Lung microvascular endothelial cell (primary cell): ENCODE data around the gene POMGNT2. TPM values are rescaled to one million over a fixed set of nuclear protein-coding genes. Genes with fewer than 3 reads are reported as not detected.
A peak's percentile ranks its signal among the peaks of the same experiment; 100 is the strongest.

Experiments used
- DNase-seq, 2 donors: peaks; one replicate each; pipeline versions ENCODE4 v3.0.0 to v3.0.0-alpha.2; 2010; ENCODE audit warnings: low read depth in 2 of 2
- total RNA-seq: library from RNA; depleted of rRNA; stranded (reverse); fragments of >200 nt; gene quantifications from 2 replicates; pipeline ENCODE4 v1.2.1, GENCODE V29; 2014

Gene POMGNT2
- total RNA-seq, 1 donor from 2014 or later: 3.8 TPM

DNA sequence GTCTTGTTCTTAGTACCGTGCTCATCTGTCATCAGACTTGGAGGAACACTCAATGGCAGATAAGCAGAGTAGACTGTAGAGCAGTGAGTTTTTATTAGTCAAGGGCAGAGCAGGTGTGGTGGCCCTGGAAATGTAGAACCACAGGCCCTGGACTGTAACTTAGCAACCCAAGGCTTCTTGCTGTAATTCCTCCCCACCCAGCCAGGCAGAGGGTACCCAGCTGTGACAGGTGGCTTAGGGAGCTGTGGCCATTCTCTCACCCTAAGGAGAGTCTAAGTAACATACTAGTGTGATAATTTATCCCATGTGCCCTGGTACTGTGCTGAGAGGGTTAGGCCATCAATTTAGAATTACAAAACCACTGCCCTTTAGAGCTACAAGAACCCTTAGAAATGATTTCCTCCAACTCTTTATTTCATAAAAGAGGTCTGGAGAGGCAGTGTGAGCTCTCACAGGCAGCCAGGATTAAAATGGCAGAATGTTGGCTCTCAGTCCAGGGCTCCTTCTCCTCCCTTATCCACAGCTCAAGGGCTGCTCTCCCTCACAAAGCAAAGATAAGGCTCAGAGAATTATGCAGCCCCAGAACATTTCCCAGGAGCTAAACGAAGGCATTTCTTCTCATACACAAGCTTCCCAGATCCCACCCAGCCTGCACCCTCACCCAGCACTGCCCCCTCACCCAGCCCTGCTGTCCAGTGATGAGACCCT is 3.0 kb downstream of the POMGNT2 start:
- DNase-seq: no peak

DNA sequence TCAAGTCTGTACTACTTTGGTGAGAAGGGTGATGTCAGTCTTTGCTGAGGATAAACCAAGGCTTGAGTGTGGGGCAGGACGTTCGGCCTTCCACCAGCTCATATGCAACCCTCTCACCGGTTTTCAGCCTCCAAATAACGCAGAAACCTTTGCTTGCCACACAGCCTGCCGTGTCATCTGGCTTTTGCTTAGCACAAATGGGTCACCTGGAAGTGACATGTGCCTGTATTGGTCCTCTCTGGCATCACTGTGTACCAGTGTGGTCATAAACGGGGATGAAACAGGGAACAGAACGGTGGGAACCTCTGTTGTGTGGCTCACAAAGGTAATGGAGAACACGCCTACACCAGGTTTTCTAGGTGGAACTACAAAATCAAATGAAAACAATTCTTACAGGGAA is 7.1 kb downstream of the POMGNT2 start:
- no peak for DNase-seq

DNA sequence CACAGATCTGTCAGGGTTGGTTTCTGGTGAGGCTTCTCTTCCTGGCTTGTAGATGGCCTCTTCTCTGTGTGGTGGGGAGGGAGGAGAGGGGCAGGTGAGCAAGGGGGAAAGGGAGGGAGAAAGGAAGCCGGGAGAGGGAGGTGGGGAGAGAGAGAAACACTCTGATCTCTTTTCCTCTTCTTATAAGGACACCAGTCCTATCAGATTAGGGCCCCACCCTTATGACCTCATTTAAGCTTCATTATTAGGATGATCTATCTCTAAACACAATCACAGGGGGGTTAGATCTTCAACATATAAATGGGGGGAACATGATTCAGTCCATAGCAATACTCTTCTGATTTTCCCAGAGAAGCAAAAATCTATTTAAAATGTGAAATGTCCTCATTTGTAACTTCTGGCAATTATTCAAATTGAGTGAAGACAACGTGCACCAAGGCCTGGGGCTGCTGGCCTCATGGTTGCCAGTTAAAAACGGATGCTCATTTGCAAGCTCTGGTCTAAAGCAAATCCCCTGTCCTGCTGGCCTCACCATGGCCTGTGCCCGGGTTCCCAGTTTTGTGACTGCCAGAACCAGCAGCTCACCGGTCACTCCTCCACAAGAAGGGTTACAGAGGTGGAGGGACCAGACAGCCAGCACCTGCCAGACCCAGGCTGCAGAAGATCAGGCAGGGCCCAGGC is 8.3 kb downstream of the POMGNT2 start:
- DNase-seq: no peak

DNA sequence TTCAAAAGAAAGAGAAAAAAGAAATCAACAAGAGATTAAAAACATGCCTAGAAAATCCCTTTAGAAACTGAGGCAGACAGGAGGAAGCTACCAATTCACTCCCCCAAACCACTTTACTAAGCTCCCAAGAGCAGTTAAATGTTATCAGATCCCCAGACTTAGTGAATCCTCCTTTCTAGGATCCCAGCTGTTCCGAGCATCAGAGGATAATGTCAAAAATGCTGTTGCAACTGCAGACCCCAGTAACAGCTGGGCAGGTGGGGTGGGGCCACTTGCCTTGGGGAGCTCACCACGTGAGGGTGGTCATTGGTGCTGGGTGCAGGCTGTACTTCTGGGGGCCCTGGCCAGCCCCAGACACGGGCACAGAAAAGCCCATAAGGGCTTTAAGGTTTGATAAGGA is 9.1 kb downstream of the POMGNT2 start:
- DNase-seq: no peak

DNA sequence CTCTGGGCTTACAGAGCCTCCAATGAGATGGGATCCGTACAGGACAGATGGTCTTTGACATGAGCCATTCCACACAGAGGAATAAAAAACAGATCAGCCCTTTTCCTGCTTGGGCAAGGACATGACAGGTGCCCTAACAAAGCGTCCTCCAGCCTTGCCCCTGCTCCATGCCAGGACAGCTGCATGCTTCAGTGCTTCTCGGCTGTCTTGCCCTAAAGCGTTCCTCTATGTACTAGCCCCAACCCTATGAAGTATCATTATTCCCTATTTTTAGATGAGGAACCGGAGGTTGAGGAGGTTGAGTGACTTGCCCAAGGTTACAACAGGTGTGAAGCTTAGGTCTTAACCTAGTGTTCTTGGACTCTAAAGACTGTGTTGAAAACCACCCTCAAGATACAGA is 10.5 kb downstream of the POMGNT2 start:
- DNase-seq: no peak

DNA sequence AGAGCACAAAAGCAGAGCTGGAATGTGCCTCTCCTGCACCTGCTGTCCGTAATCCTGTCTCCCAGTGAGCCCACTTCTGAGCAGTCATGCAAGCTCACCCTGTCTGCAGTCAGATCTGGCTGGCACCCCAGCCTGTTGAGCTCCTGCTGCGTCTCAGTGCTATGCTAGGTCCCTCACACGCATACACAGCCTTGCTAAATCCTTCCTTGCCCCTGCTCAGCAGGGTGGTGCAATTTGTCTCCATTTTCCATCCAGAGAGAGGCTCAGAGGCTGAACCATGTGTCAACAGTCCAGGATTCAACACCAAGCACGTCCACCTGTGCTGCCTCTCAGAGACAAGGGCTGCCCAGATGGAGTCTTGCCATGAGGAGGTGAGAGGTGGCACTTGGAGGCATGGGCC is 11.0 kb downstream of the POMGNT2 start:
- no peak for DNase-seq

DNA sequence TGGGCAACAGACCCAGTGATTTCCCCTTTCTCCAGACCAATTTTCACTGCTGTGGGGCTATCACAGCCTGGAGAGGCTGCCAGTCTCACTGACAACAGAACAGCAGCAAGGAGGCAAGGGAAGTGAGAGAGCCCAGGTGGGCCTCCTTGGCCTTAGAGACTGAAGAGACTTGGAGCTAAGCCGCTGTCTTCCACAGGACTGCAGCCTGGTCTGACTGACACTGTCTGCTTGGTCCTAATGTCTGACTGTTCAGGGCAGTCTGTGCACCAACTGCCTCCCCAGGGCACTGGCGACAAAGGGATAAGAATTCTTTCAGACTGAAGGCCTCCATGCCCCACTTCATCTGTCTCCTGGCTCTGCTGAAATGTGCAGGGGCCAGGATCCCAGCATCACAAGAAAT is 11.5 kb downstream of the POMGNT2 start:
- DNase-seq: no peak

DNA sequence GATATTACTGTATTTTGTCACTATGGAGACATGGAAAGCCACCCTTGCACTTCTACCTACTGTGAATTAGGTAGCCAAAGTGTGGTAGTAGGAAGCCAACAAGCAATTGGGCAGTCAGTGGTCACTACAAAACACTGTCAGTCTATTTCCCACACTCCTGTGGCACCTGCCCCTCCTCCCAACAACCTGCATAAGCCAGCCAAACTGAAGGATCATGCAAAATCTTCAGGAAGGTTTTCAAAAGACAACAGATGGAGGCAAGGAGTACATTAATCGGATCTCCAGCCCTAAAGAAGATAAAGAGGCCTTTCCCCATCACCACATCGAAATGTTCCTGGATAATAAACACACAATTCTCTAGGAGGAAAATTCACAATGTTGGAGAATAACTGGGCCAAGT is 11.9 kb downstream of the POMGNT2 start:
- no peak for DNase-seq

DNA sequence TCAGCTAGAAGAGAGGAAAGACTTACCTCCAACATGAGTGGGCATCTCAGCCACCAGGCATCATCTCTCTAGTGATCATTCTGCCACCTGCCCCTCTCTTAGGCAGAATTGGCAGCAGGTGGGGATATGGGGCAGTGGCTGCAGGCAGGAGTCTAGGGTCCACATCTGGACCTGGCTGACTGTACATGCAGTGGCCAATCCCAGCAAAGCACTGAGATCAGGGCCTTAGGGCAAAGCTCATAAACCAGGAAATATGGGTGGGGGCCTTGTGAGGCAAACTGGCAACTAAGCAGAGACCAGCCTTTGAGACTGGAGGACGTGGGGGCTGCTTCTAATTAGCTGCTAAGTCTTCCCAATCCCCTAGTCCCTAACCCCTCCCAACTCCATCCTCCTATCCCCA is 12.9 kb downstream of the POMGNT2 start:
- DNase-seq: no peak

DNA sequence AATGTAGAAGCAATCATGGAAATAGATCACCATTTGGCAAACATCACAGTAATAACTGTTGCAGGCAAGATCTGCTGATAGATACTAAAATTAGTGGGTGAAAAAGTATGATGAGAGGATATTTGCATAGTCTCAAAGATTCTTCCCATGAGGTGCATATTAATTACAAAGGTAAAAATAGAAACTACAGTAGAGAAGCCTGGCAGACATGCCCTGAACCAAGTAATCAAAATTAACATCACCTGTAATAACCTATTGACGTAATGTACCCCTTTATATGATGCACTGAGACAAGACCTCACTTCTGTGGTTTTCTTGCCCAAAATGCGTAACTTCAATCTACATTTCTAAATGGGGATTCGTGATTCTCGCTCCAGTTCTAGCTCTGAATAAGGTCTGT is 14.4 kb downstream of the POMGNT2 start:
- no peak for DNase-seq

DNA sequence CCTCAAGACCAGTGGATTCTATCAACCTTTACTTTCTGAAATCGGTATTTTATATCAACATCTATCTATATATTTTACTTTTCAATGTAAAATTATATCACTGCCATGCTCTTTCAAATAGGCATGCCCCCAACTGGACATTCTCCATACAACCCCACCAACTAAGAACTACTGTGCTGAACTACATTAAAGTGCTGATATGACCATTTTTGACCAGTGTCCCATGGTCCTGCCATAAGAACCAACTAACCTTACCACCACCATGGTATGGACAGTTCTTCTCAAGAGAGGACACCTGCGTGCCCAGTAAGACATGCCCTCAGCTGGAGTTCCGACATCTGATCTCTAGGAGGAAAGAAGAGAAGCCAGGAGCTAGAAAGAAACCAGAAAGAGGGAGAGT is 15.6 kb downstream of the POMGNT2 start:
- no peak for DNase-seq

DNA sequence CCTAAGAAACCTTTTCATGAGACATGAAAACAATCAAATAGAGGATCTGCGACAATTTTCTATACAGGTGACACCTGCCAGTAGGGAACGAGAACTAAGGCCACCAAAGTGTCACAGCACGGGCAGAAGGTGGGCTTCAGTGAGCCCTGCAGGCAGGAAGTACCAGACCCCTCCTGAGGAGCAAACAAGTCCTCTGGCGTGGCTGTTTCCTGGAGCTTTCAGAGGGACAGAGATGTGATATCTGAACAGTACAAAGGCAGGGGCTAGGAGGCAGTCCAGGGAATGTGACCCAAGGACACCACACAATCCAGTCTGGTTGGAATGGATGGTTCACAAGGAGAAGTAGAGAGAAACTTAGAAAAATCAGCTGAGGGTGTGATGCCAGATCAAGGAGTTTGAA is 16.8 kb downstream of the POMGNT2 start:
- no peak for DNase-seq

DNA sequence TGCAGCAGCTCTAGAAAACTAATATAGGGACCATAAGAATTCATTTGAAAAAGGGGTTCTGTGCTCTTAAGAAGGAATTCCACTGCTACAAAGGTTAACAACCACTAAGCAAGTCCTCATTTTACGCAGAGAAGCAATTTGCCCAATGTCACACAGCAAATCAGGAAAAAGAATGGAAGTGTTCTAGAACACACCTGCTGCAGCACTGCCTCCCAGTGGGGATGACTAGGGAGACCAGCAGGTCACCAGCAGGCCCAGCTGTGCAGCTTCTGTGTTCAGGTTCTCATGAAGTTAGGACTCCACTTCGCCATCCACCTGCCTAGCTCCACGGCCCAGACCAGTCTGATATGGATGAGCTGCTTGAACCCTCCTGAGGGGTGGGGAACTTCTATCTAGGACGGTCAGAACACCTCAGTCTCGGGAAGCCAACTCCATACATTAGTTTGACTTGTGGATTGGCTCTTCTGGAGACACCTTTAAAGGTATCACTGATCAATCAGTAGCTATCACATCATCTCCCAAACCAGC is 18.6 kb downstream of the POMGNT2 start:
- DNase-seq: peak in 1 of 2 donors; percentile 3

DNA sequence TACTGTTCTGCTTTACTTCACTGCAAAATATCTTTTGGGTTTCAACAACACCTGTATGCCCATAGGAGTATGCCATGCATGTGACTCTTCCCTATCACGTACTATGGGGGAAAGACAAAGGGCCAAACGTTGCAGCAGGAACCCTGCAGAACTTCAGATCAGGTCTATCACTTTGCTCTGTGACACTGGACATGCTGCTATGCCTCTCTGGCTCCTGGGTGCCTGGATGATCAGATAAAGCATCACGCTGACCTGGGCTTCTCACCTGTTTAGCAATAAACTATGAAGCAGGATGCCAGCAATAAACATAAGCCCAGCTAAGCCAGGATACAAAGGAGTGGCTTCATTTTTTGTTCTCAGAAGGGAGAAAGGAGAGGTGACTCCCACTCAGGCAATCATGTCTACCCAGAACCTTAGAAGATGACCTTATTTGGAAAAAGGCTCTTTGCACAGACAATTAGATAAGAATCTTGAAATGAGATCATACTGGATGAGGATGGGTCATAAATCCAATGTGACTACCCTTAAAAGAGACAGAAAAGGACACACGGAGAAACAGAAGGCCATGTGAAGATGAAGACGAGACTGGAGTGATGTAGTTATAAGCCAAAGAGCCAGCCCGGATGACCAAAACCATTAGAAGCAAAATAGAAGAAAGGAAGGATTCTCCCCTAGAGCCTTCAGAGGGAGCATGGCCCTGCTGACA is 19.3 kb downstream of the POMGNT2 start:
- no peak for DNase-seq

DNA sequence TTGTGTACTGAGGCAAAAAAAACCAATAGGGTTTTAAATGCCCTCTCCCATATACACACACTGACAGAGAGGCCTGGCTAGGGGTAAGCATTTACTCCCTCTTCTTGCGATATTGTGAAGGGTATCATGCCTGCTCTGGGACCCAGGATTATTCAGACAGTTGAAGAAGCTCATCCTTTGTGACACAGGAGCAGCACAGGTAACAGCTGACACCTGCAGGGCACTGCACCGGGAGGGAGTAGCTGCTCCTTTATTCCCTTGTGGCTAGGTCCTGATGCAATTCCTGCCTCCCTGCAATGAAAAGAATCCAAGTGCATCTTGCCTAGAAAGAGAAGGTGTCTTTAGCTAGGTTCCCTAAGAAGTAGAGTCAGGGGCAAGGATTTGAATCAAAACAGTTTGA is 23.4 kb downstream of the POMGNT2 start:
- DNase-seq: no peak

DNA sequence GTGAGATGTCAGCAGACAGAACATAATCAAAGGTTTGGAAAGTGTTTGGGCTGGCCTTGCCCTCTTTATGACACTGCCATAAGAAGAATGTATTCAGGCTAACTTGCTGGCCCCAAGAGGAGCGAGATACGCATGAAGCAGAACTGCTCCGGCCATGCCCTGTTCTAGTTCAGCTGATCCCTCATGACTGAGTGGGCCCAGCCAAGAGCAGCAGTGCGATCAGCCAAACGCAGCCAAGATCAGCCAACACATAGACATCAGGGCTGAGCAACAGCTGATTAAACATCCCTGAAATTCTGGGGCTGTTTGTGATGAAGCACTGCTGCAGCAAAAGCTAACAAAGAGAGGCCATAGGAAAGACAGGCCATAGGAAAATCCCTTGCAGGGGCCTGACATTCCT is 24.1 kb downstream of the POMGNT2 start:
- no peak for DNase-seq

DNA sequence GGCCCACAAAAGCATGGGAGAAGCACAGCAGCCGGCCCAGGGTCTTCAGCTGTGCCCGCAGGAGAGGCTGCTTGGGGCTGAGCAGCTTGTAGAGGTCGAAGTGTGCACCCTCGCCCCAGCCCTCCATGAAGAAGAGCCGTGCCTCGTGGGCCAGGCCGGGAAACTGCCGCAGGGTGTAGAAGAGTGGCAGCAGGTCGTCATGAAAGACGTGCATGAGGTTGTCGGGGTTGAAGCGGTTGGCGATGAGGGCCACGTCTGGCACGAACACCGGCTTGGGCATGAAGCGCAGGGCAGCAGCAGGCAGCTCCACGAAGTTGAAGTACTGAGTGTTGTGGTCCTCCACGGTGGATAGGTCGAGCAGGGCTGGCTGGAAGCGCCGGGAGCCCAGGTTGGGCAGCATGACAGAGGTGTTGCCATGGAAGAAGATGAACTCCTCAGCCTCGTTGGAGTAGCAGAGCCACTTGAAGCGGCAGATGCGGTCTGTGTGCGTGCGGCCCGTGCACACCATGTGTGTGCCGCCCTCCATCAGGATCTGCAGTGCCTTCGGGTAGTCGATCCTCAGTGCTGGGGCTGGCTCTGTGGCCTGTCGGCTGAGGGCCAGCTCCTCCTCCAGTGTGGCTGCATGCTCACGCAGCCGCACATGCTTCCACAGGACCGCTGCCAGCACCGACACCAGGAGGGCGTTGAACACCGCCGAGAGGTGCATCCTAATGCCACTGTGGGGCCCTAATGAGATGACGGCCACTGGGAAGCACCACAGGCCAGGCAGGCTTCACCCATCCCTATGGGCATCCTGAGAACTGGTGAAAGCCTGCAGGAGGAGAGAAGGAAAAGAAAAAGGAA is 24.9 kb downstream of the POMGNT2 start:
- no peak for DNase-seq

DNA sequence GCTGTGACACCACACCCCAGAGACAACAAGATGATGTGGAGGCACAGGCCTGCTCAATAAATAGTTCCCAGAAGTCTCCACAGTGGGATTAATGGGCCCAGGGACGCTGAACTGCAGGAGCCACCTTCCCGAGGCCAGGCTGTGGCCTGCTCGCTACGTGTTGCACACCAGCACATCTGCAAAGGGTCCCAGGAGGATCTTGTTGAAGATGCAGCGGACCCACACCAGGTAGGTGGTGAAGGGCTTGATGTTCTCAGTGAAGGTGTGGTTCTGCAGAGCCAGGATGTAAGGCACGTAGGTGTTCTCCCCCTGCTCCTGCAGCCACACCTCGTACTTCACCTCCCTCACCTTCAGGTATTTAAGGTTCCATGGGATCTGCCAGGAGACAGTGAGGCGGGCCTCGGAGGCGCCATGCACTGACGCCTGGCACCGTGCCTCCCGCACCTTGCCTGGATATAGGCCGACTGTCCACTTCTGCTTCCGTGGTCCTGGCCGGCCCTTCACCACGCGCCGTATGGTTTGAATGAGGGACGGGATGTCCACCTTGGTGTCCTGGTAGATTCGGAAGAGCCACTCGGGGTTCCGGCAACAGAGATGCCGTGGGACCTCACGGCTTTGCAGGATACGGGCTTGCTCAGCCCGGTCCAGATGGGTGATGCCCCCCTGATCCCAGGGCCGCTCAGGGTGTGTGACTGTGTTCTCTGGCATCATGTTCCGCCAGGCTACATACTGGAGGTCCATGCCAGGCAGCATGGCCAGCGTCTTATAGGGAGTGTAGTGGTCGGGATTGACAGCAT is 26.1 kb downstream of the POMGNT2 start:
- no peak for DNase-seq

DNA sequence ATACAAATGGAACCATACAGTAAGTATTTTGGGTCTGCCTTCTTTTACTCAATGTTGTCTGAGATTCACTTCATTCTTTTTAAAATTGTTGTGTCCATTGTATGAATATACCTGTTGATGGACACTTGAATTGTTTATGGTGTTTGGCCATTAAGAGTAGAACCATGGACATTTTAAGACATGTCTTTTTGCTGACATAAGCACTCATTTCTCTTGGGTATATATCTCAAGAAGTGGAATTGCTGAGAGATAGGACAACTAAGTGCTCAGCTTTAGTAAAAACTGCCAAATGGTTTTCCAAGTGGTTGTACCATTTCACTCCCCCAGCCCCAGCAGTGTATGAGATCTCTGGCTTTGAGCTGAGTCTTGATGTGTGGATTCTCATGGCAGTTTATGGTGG is 28.2 kb downstream of the POMGNT2 start:
- no peak for DNase-seq

DNA sequence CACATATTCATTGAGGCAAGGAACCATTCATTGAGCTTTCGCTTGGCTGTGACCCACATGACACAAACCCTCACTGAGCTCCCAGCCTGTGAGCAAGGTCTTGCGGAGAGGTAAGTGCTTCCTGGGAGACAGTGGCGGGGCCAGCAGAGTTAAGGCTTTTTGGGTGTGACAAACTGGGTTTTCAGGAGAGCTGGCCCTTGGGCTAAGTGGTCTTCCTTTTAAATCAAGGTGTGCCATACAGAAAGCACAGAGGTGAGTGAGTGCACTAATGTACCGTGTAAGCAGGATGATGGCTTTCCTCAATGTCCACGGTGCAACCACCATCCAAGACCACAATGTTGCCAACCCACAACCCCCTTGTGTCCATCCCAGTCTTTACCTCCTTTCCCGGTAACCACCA is 28.6 kb downstream of the POMGNT2 start:
- DNase-seq: no peak

DNA sequence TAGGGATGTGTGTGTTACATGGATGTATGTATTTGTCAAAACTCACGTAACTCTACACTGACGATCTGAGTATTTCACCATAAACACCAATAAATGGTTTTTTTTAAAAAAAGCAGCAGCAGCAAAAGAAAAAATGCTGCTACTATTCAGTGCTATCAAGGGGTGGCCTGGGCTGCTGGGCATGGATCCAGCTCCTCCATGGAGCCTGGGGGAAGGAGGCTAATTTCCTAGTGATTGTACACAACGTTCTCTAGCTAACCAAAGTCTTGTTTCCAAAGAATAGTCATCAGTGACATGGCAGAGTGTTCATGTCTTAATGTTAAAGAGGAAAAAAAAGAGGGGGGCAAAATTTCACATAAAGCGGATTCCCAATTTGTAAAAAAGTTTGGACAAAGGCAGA is 29.0 kb downstream of the POMGNT2 start:
- DNase-seq: no peak
